ENCODE data around the gene DIS3L2.

DIS3L2 gene

GRCh38 chr2:232347369-232347768, 385.9 kb downstream of the DIS3L2 start:
- no peak overlapping the region for H3K4me3 ChIP-seq (replicated peaks; ENCODE audit: low read depth, low read length)
- no peak for DNase-seq (ENCODE audit: extremely low read depth, low read depth)
- TF ChIP-seq, protein P1, sequence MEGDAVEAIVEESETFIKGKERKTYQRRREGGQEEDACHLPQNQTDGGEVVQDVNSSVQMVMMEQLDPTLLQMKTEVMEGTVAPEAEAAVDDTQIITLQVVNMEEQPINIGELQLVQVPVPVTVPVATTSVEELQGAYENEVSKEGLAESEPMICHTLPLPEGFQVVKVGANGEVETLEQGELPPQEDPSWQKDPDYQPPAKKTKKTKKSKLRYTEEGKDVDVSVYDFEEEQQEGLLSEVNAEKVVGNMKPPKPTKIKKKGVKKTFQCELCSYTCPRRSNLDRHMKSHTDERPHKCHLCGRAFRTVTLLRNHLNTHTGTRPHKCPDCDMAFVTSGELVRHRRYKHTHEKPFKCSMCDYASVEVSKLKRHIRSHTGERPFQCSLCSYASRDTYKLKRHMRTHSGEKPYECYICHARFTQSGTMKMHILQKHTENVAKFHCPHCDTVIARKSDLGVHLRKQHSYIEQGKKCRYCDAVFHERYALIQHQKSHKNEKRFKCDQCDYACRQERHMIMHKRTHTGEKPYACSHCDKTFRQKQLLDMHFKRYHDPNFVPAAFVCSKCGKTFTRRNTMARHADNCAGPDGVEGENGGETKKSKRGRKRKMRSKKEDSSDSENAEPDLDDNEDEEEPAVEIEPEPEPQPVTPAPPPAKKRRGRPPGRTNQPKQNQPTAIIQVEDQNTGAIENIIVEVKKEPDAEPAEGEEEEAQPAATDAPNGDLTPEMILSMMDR (IDR thresholded peaks at IDR 0.05; ENCODE audit: low read depth, low read length, missing control alignments): no peak

GRCh38 chr2:232348936-232349335, 387.4 kb downstream of the DIS3L2 start:
- no peak overlapping the region for H3K4me3 ChIP-seq (replicated peaks; ENCODE audit: low read depth, low read length)
- DNase-seq (ENCODE audit: extremely low read depth, low read depth): no peak
- TF ChIP-seq, protein P1 (IDR thresholded peaks at IDR 0.05; ENCODE audit: low read depth, low read length, missing control alignments): no peak

GRCh38 chr2:232349546-232349945, 388.0 kb downstream of the DIS3L2 start:
- TF ChIP-seq, protein P1 (IDR thresholded peaks at IDR 0.05; ENCODE audit: low read depth, low read length, missing control alignments): no peak
- H3K4me3 ChIP-seq (replicated peaks; ENCODE audit: low read depth, low read length): no peak overlapping the region
- DNase-seq (ENCODE audit: extremely low read depth, low read depth): no peak

DNA sequence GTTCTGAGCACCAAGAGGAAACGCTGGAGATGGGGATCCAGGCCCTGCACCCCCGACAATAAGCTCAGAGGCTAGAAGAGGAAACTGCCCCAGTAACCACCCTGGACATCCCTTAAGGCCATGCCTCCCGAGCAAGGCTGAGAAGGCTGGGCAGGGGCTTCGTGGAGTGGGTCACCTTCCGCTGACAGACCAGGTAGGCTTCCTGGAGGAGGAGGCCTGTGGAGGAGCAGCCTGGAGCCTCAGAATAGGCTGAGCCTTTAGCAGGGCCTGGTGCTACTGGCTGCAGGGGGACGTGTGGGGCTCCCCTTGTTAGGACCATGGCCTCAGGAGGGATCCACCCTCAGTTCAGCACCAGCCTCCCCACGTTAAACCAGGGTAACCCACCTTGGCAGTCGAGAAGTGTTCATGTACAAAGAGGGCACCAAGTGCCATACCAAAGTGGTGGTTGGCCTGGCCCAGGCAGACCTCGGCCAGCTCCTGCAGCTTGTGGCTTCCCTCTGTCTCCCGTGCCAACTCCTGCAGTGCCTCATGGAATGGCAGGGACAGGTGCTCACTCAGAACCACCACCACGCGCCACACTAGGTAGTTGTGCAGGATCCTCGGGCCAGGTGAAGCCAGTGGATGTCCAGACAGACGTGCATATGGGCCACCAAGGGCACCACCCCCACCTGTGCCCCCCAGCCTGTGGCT, 388.6 kb downstream of the DIS3L2 start:
- no peak for DNase-seq (ENCODE audit: extremely low read depth, low read depth)
- TF ChIP-seq, protein P1 (IDR thresholded peaks at IDR 0.05; ENCODE audit: low read depth, low read length, missing control alignments): no peak
- H3K4me3 ChIP-seq (replicated peaks; ENCODE audit: low read depth, low read length): no peak overlapping the region

DNA sequence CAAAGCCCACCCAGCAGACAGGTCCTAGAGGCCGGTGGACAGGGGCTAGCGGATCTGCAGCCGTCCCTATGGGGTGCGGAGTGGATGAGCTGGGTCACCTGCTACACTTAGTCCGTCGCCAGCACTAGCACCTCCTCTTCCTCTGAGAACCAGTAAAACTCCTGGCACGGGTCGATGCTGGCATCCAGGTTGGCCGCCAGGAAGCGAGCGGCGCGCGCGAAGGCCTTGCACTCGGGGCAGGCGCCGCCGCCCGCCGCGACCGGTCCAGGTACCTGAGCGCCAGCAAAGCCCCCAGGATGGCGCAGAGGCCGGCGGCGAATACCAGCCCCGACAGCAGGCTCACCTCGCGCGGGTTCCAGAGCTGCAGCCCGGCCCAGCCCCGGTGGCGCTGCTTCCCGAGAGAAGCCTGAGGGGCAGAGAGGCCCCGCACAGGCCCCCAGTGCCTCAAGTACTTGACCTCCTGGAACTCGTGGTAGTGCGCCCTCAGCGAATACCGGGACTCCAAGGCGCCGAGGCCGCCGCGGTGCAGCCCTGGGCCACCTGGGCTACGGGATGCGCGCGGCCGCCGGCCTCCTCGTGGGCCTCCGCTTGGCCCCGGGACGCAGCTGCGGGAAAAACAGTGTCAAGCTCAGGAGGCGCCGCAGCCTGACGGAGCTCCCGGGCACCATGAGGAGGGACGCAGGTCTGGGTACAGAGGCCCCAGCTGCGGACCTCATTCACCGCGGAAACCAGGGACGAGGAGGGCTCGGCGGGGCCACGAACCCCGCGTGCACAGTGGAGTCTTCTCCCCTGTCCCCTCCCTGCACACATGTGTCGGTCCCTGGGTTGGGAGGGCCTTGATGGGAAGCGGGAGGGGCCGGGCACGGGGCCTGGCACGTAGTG, 389.5 kb downstream of the DIS3L2 start:
- DNase-seq (ENCODE audit: extremely low read depth, low read depth): no peak
- TF ChIP-seq, protein P1 (IDR thresholded peaks at IDR 0.05; ENCODE audit: low read depth, low read length, missing control alignments): no peak
- H3K4me3 ChIP-seq (replicated peaks; ENCODE audit: low read depth, low read length): no peak overlapping the region

- TF ChIP-seq, protein P1 (IDR thresholded peaks at IDR 0.05; ENCODE audit: low read depth, low read length, missing control alignments): no peak
- no peak overlapping the region for H3K4me3 ChIP-seq (replicated peaks; ENCODE audit: low read depth, low read length)
- DNase-seq (ENCODE audit: extremely low read depth, low read depth): no peak
Observed at GRCh38 chr2:232351686-232352510, 390.4 kb downstream of the DIS3L2 start.

All from HFF-Myc (cell line).